PC-9 (cell line): ENCODE data around the gene CANX. TPM values are rescaled to one million over a fixed set of nuclear protein-coding genes. Genes with fewer than 3 reads are reported as not detected.

Experiments used
- BruUV-seq: library from RNA; stranded (reverse); fragments of 400-500 nt; replicated peaks from 2 replicates; lab custom pipeline; 2021; lab: Mats Ljungman, UMichigan
- CTCF ChIA-PET: fragments of 300-600 bp; sonication (Branson Sonifier 250); formaldehyde crosslinking; loops from one replicate; lab custom pipeline; 2022; ENCODE audit warnings: antibody characterized with exemption; lab: Charles Lee
- POLR2A ChIA-PET: fragments of 300-600 bp; sonication (Branson Sonifier 250); formaldehyde crosslinking; loops from one replicate; lab custom pipeline; 2022; ENCODE audit warnings: antibody characterized with exemption; ENCODE audit not compliant: unreplicated experiment; lab: Charles Lee
- DNase-seq, 2 experiments: peaks; one replicate each; pipeline versions ENCODE4 v3.0.0 to v3.0.0-alpha.2; 2015 to 2022; ENCODE audit warnings: mixed read lengths in 1 of 2
- H2AFZ ChIP-seq: fragments of 200-600 bp; sonication (generic); 2 replicates; pipeline ENCODE4 v1.8.1; 2017; ENCODE audit warnings: antibody characterized with exemption
- H3F3A ChIP-seq: fragments of 200-600 bp; sonication (generic); 2 replicates; pipeline ENCODE4 v1.8.1; 2017; ENCODE audit warnings: antibody characterized with exemption, mild to moderate bottlenecking, low read depth; ENCODE audit not compliant: insufficient read depth
- H3K27ac ChIP-seq: fragments of 200-600 bp; sonication (generic); 2 replicates; pipeline ENCODE4 v1.6.1; 2016; ENCODE audit warnings: mixed run types
- H3K27me3 ChIP-seq: fragments of 200-600 bp; sonication (generic); 2 replicates; pipeline ENCODE4 v1.6.1; 2016; ENCODE audit warnings: low read depth, mixed run types; ENCODE audit not compliant: insufficient read depth
- H3K36me3 ChIP-seq: fragments of 200-600 bp; sonication (generic); 2 replicates; pipeline ENCODE4 v1.6.1; 2016; ENCODE audit warnings: low read depth, mixed run types
- H3K4me1 ChIP-seq: fragments of 200-600 bp; sonication (generic); replicated peaks from 2 replicates; pipeline ENCODE4 v1.6.1; 2016; ENCODE audit warnings: mixed run types; ENCODE audit not compliant: insufficient read depth
- H3K4me2 ChIP-seq: fragments of 200-600 bp; sonication (generic); 2 replicates; pipeline ENCODE4 v1.6.1; 2017; ENCODE audit warnings: mixed run types
- H3K4me3 ChIP-seq: fragments of 200-600 bp; sonication (generic); 2 replicates; pipeline ENCODE4 v1.6.1; 2016; ENCODE audit warnings: mixed run types
- H3K79me2 ChIP-seq: fragments of 200-600 bp; sonication (generic); 2 replicates; pipeline ENCODE4 v1.6.1; 2017; ENCODE audit warnings: low read depth, mixed run types
- H3K9me2 ChIP-seq: fragments of 200-600 bp; sonication (generic); 2 replicates; pipeline ENCODE4 v1.8.1; 2017; ENCODE audit warnings: mild to moderate bottlenecking; ENCODE audit not compliant: insufficient read depth
- H3K9me3 ChIP-seq: fragments of 200-600 bp; sonication (generic); 2 replicates; pipeline ENCODE4 v1.8.1; 2016; ENCODE audit warnings: low read depth; ENCODE audit not compliant: insufficient read depth
- H4K20me1 ChIP-seq: fragments of 200-600 bp; sonication (generic); 2 replicates; pipeline ENCODE4 v1.8.1; 2017; ENCODE audit not compliant: insufficient read depth
- EZH2 ChIP-seq: fragments of 200-600 bp; sonication (generic); IDR thresholded peaks from 2 replicates; pipeline ENCODE4 v1.8.0; 2017; ENCODE audit warnings: antibody characterized with exemption, low read depth
- intact Hi-C: fragments of 100-400 bp; cut with micrococcal nuclease; formaldehyde crosslinking; loops from one replicate; pipeline ENCODE4 v1.10.0; 2022; ENCODE audit not compliant: unreplicated experiment
- total RNA-seq: library from RNA; stranded (reverse); gene quantifications from 2 replicates; pipeline ENCODE4 v1.2.3, GENCODE V29; 2021
- TF ChIP-seq, protein P1 (sequence below): fragments of 200-600 bp; sonication (generic); conservative IDR thresholded peaks from 2 replicates; pipeline ENCODE4 v1.6.1; 2017; ENCODE audit warnings: mixed run types, antibody characterized with exemption, mild to moderate bottlenecking, moderate library complexity

CANX gene
- total RNA-seq, 1 experiment from 2014 or later: 712 TPM

DNA sequence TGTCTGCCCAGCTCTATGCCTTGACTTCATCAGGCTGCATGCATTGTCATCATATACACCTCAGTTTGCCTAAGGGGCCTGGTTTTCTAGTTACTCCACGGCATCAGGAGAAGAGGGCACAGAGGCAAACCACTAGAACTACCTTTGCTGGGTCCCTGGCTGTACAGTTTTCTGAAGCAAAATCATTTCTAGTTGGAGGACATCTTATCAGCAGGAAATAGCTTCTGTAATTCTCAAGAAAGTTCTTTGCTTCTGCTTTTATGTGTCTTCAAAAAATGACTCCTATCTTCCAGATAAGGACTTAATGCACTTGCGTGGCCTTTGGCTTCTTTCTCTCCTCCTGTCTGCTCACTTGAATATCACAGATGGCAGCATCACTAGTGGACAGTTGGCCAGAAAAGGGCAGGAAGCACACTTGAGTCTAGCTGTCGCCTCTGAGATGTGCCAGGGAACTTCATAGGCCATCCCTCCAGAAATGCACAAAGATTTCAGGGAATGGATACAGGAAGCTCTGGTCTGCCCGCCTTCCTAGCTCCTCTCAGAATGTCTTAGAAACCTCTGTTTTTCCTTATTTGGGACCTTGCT, 72.6 kb downstream of the CANX start:
- no peaks in the 10 kb centered on the region for H3K4me1 ChIP-seq
- ChIA-PET CTCF (no interaction called here), POLR2A (no interaction called here)
- H3K4me2 ChIP-seq: no peak overlapping the region
- H3K9me3 ChIP-seq: no peaks in the 10 kb centered on the region
- no peak for DNase-seq
- no peak overlapping the region for H3K27ac ChIP-seq
- peaks cover 2% of the 10 kb centered on the region; the same call in 1 of the 2 replicates for H3K79me2 ChIP-seq
- H3K9me2 ChIP-seq: no peaks in the 10 kb centered on the region
- H3F3A ChIP-seq: no peaks in the 10 kb centered on the region
- H3K4me3 ChIP-seq: no peak overlapping the region
- no peak for TF ChIP-seq EZH2
- TF ChIP-seq, protein P1, sequence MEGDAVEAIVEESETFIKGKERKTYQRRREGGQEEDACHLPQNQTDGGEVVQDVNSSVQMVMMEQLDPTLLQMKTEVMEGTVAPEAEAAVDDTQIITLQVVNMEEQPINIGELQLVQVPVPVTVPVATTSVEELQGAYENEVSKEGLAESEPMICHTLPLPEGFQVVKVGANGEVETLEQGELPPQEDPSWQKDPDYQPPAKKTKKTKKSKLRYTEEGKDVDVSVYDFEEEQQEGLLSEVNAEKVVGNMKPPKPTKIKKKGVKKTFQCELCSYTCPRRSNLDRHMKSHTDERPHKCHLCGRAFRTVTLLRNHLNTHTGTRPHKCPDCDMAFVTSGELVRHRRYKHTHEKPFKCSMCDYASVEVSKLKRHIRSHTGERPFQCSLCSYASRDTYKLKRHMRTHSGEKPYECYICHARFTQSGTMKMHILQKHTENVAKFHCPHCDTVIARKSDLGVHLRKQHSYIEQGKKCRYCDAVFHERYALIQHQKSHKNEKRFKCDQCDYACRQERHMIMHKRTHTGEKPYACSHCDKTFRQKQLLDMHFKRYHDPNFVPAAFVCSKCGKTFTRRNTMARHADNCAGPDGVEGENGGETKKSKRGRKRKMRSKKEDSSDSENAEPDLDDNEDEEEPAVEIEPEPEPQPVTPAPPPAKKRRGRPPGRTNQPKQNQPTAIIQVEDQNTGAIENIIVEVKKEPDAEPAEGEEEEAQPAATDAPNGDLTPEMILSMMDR: no peak
- intact Hi-C loops: no loop called here
- no peaks in the 10 kb centered on the region for H3K27me3 ChIP-seq
- H2AFZ ChIP-seq: no peak overlapping the region
- BruUV-seq: no TSS peak
- H4K20me1 ChIP-seq: peaks cover 12% of the 10 kb centered on the region
- H3K36me3 ChIP-seq: 0 out of 2 replicates have a peak, but pooled peaks cover 4% of the 10 kb centered on the region

DNA sequence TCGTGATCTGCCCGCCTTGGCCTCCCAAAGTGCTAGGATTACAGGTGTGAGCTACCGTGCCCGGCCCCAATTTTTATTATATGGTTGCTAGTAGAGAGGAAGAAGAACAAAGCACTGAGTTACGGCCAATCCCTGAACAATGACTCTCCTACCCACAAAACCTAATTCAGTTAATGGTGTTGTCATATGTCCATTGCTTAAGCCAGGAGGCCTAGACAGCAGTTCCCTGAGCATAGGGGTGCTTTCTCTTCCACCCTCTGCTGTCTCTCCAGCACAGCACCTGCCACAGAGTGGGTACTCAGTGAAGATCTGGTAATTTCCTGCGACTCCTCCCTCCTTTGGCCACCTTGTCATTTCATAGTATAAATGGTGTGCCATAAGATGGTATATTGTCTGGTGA, 73.6 kb downstream of the CANX start:
- Histone ChIP-seq H3K27ac (no peak overlapping the region), H3K4me1 (no peaks in the 10 kb centered on the region), H3K79me2 (no peaks in the 10 kb centered on the region), H3K9me2 (no peaks in the 10 kb centered on the region), H3K4me3 (no peak overlapping the region), H3F3A (no peaks in the 10 kb centered on the region), H3K27me3 (no peaks in the 10 kb centered on the region), H4K20me1 (peaks cover 7% of the 10 kb centered on the region; the same call in 1 of the 2 replicates), H3K9me3 (no peaks in the 10 kb centered on the region), H3K36me3 (0 out of 2 replicates have a peak, but pooled peaks cover 4% of the 10 kb centered on the region), H2AFZ (no peak overlapping the region), H3K4me2 (no peak overlapping the region)
- CTCF ChIA-PET: no interaction called here
- no TSS peak for BruUV-seq
- intact Hi-C loops: no loop called here
- no peak for DNase-seq
- TF ChIP-seq, protein P1: no peak
- no peak for TF ChIP-seq EZH2
- POLR2A ChIA-PET: no interaction called here

DNA sequence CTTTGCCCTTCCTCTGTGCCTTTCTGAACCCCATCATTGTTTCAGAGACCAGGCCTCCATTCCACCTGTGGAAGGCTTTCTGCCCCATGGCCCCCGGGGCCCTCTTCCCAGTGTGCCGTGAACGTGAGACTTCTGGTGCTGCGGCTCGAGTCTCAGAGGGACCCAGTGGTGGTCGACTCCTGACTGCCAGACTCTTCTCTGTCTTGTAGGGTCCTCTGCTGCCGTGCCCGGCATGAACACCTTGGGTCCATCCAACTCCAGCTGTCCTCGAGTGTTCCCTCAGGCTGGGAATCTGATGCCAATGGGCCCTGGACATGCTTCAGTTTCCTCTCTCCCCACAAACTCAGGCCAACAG, 74.9 kb downstream of the CANX start:
- H3K36me3 ChIP-seq: 0 out of 2 replicates have a peak, but pooled peaks cover 4% of the 10 kb centered on the region
- DNase-seq: no peak
- intact Hi-C loops: no loop called here
- no peaks in the 10 kb centered on the region for H3F3A ChIP-seq
- H3K9me2 ChIP-seq: no peaks in the 10 kb centered on the region
- no peak overlapping the region for H3K4me2 ChIP-seq
- no peak overlapping the region for H3K27ac ChIP-seq
- H3K27me3 ChIP-seq: no peaks in the 10 kb centered on the region
- no peaks in the 10 kb centered on the region for H3K9me3 ChIP-seq
- no peak for TF ChIP-seq EZH2
- TF ChIP-seq, protein P1: no peak
- H3K4me1 ChIP-seq: no peaks in the 10 kb centered on the region
- H3K79me2 ChIP-seq: no peaks in the 10 kb centered on the region
- CTCF ChIA-PET: no interaction called here
- POLR2A ChIA-PET: no interaction called here
- no peak overlapping the region for H2AFZ ChIP-seq
- H4K20me1 ChIP-seq: no peaks in the 10 kb centered on the region
- H3K4me3 ChIP-seq: no peak overlapping the region
- no TSS peak for BruUV-seq
